Activated CD4-positive, alpha-beta T cell treated with anti-CD3 and anti-CD28 coated beads, Interleukin-10, Interleukin-2, amounts not matched to agents 100 ng/mL and 50 ng/mL, durations not matched to agents 16 hours and 8 hours (primary cell): ENCODE data around the gene AXIN1.
"Not testable (repeated sequence)": the region's sequence is repeated elsewhere in the genome, so short reads cannot be mapped to it uniquely, and the experiment has no call there.

Experiments
- DNase-seq: peaks from one replicate; pipeline ENCODE4 v3.0.0-alpha.2; 2020

AXIN1 gene, protein sequence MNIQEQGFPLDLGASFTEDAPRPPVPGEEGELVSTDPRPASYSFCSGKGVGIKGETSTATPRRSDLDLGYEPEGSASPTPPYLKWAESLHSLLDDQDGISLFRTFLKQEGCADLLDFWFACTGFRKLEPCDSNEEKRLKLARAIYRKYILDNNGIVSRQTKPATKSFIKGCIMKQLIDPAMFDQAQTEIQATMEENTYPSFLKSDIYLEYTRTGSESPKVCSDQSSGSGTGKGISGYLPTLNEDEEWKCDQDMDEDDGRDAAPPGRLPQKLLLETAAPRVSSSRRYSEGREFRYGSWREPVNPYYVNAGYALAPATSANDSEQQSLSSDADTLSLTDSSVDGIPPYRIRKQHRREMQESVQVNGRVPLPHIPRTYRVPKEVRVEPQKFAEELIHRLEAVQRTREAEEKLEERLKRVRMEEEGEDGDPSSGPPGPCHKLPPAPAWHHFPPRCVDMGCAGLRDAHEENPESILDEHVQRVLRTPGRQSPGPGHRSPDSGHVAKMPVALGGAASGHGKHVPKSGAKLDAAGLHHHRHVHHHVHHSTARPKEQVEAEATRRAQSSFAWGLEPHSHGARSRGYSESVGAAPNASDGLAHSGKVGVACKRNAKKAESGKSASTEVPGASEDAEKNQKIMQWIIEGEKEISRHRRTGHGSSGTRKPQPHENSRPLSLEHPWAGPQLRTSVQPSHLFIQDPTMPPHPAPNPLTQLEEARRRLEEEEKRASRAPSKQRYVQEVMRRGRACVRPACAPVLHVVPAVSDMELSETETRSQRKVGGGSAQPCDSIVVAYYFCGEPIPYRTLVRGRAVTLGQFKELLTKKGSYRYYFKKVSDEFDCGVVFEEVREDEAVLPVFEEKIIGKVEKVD

GRCh38 chr16:352547-353403, at the start of gene AXIN1:
Gene AXIN1 (minus strand): TSS chr16:352723. CDS start chr16:347025, 5,698 bp downstream.
- DNase-seq = peak; percentile 99

GRCh38 chr16:401468-402348, 49.2 kb upstream of the AXIN1 start, which contains the start of gene DECR2:
Gene DECR2 (plus strand): TSS chr16:401885. CDS start chr16:401964, 79 bp downstream.
- peak; percentile 97 for DNase-seq

DNA sequence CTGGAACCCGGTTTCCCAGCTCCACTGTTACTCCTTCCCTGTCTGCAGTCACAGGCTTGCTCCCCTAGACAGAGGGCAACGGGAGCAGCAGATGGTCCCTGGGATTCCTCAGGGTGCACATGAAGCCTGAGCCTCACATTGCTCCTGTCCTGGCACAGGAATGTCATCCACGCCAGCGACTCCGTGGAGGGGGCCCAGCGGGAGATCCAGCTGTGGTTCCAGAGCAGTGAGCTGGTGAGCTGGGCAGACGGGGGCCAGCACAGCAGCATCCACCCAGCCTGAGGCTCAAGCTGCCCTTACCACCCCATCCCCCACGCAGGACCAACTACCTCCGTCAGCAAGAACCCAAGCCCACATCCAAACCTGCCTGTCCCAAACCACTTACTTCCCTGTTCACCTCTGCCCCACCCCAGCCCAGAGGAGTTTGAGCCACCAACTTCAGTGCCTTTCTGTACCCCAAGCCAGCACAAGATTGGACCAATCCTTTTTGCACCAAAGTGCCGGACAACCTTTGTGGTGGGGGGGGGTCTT, 47.6 kb upstream of the AXIN1 start:
- DNase-seq = no peak

DNA sequence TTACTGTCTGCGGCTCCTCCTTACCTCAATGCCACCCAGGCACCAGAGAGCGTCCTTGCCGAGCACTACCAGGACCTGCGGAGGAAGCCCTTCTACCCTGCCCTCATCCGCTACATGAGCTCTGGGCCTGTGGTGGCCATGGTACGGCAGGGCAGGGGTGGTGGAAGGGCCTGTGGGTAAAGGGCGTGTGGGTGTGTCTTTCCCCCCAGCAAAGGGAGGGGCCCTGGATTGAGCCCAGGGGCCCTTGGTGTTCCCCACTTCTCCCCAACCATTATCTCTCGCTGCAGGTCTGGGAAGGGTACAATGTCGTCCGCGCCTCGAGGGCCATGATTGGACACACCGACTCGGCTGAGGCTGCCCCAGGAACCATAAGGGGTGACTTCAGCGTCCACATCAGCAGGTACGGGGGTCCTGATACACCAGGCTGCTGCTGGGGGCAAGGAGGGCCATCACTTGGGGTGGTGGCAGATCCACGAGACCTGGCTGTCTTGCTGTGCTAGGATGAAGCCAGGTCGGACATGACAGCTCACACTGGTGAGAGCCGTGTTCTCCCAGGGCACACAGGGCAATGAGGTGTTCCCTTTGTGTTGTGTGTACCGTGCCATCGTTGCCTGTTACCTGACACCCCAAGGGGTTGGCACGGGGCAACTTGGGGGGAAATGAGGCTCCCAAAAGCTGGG, 47.0 kb upstream of the AXIN1 start:
- no peak for DNase-seq

GRCh38 chr16:398561-399339, 46.2 kb upstream of the AXIN1 start:
- DNase-seq = no peak

DNA sequence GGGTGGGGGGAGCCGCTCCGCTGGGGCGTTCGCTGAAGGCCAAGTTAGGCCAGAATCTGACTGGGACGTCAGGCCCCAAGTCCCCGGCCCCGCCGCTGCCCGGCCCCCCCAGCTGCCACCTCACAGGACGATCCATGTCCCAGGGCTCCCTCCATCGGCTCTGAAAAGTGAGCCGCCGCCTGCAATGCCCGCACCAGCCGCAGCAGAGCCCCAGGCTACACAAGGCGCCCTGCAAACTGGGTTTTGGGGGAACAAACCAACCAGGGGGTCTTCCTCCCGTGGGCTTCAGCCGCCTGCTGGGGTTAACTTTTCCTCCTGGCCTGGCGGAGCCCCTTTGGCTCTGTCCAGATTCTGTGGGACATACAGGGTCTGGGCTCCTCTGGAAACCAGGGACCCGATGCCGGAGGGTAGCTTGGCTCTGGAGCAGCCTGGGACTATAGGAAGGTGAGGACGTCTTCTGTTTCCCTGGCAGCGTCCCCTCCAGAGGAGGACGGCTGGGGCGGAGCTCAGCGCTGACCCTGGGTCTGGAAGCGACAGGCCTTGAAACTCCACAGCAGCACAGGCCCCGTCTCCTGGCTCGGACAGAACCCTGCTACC, 45.3 kb upstream of the AXIN1 start:
- DNase-seq = no peak

DNA sequence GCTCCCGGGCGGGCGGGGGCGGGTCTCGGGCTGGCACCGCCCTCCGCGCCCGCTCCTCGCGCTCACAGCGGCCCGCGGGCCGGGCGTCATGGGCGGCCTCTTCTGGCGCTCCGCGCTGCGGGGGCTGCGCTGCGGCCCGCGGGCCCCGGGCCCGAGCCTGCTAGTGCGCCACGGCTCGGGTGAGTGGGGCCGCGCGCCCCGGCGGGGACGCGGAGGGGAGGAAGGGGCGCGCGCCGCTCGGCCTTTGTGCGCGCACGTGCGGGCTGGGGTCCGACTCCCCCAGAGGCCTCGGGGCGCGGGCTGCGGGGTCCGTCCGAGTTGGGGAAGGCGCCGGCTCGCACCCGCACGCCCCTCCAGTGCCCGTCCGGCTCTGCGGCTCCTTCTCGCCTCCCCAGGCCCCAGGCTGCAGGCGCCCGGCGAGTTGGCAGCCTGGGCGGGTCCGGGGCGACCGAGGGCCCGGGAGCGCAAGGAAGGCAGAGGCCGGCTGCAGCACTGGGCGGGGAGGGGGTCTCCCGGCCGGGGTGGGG, 44.7 kb upstream of the AXIN1 start, which contains the start of gene NME4:
NME4 (plus strand) TSS at position 65 of the 527 bp plus-strand sequence; CDS start at position 89, 24 bp downstream.
- no peak for DNase-seq

DNA sequence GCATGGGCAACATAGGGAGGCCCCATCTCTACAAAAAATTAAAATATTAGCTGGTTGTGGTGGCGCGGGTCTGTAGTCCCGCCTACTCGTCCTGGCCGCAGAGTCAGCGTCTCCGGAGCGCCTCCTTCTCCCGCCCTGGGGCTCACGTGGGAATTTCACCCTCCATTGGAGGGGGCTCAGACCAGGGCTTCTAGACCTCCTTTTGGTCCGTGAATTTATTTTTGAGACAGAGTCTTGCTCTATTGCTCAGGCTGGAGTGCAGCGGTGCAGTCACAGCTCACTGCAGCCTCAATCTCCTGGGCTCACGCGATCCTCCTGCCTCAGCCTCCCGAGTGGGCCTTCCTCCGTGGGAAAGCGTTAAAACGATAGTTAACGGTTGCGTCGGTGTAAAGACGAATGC, 44.1 kb upstream of the AXIN1 start:
- no peak for DNase-seq

- DNase-seq = no peak
Measured at GRCh38 chr16:396199-396598, 43.7 kb upstream of the AXIN1 start.

DNA sequence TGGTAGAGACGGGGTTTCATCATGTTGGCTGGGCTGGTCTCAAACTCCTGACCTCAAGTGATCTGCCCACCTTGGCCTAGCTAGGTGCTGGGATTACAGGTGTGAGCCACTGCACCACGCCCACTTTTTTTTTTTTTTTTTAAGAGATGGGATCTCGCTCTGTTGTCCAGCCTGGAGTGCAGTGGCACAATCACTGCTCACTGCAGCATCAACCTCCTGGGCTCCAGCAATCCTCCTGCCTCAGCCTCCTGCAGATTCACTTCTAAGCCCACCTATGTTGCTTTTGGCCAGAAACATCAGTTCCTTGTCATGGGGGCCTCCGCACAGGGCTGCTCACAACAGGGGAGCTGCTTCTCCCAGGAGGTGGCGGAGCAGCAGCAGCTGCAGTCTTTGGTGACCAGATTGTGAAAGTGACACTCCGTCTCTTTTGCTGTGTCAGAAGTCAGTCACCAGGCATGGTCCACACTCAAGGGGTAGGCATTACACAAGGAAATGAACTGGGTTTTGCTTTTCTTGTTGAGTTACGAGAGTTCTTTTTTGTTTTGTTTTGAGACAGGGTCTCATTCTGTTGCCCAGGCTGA, 40.0 kb upstream of the AXIN1 start:
- DNase-seq = peak; percentile 38

DNA sequence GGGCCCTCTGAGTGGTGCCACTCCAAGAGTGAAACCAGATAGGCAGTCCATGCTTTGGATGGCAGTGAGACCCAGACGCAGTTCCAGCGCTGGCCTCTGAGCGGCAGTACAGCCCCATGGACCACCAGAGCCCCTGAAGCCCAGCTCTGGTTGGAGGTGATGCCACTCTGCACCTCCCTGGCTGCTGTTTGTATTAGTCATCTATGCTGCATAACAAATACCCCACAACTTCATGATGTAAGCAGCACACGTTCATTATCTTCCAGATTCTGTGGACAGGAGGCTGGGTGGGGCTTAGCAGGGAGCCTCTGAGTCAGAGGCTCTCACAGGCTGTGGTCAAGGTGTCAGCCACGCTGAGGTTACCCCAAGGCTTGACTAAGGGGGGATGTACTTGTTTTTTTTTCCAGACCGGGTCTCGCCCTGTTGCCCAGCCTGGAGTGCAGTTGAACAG, 39.4 kb upstream of the AXIN1 start:
- peak; percentile 88 for DNase-seq

DNA sequence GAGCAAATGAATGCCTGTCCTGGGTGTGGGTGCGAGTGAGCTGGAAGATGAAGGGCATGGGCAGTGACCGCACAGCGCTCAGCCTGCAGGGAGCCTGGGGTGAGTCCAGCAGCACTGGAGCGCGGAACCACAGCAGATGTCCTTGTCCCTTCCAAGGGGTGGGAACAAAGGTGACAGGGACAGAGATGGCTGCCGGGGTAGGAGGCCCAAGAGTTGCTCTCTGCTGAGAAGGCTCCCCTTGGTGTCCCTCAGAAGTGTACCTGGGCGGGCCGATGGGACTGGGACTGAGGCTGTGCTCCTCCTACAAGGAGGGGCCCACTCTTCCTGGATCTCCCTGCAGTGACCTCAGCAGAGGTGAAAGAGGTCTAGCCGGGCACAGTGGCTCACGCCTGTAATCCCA, 36.8 kb upstream of the AXIN1 start:
- DNase-seq = no peak

GRCh38 chr16:387761-388666, 35.5 kb upstream of the AXIN1 start:
- DNase-seq = not testable (repeated sequence)

DNA sequence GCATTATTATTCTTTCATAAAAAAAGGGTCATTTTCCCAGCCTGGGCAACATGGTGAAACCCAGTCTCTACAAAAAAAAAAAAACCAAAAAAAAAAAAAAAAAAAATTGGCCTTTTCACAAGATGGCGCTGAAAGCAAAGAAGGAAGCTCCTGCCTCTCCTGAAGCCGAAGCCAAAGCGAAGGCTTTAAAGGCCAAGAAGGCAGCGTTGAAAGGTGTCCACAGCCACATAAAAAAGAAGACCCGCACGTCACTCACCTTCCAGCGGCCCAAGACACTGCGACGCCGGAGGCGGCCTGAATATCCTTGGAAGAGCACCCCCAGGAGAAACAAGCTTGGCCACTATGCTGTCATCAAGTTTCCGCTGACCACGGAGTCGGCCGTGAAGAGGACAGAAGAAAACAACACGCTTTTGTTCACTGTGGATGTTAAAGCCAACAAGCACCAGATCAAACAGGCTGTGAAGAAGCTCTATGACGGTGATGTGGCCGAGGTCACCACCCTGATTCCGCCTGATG, 34.2 kb upstream of the AXIN1 start:
- DNase-seq = no peak

GRCh38 chr16:383326-384051, 31.0 kb upstream of the AXIN1 start:
- DNase-seq = peak; percentile 51
